GM19395 (cell line): ENCODE data around the gene TCEANC2.

Experiments used
- ATAC-seq: cut with Tn5 transposase; IDR thresholded peaks from one replicate; pipeline ENCODE4 v1.9.1; 2021; ENCODE audit warnings: mild to moderate bottlenecking, moderate library complexity; ENCODE audit not compliant: unreplicated experiment

The TCEANC2 gene

GRCh38 chr1:54134295-54134694, 80.9 kb downstream of the TCEANC2 start:
- ATAC-seq = no peak

GRCh38 chr1:54135436-54136120, 82.2 kb downstream of the TCEANC2 start:
- ATAC-seq = no peak

GRCh38 chr1:54136269-54136896, 83.0 kb downstream of the TCEANC2 start:
- ATAC-seq = no peak

GRCh38 chr1:54136963-54137533, 83.6 kb downstream of the TCEANC2 start:
- ATAC-seq = no peak

GRCh38 chr1:54137534-54138061, 84.2 kb downstream of the TCEANC2 start:
- ATAC-seq = no peak

- ATAC-seq = no peak
Observed at GRCh38 chr1:54138994-54139393, 85.6 kb downstream of the TCEANC2 start.

GRCh38 chr1:54139711-54140110, 86.3 kb downstream of the TCEANC2 start:
- no peak for ATAC-seq

- no peak for ATAC-seq
Observed at GRCh38 chr1:54142146-54142900, 88.9 kb downstream of the TCEANC2 start.

GRCh38 chr1:54144366-54144765, 91.0 kb downstream of the TCEANC2 start:
- no peak for ATAC-seq

GRCh38 chr1:54149734-54150133, 96.3 kb downstream of the TCEANC2 start:
- no peak for ATAC-seq

- no peak for ATAC-seq
Observed at GRCh38 chr1:54151013-54151412, 97.6 kb downstream of the TCEANC2 start.

GRCh38 chr1:54152696-54153095, 99.3 kb downstream of the TCEANC2 start, which contains the start of gene CDCP2:
Gene CDCP2, minus strand, starts transcription at chr1:54153000. Its CDS starts 78 bp downstream, at chr1:54152922.
- no peak for ATAC-seq

- no peak for ATAC-seq
Observed at GRCh38 chr1:54153535-54154439, 100.4 kb downstream of the TCEANC2 start.
